Central memory CD8-positive, alpha-beta T cell (primary cell): ENCODE data around the gene UBXN4.
A peak's percentile ranks its signal among the peaks of the same experiment; 100 is the strongest.
"Not testable (repeated sequence)": the region's sequence is repeated elsewhere in the genome, so short reads cannot be mapped to it uniquely, and the experiment has no call there.

Source experiments
- ATAC-seq: fragments of 150-1000 bp; cut with Tn5 transposase; replicated peaks from 2 replicates; pipeline ENCODE4 v1.10.0; 2022; ENCODE audit warnings: mild to moderate bottlenecking, moderate FRiP score, moderate number of reproducible peaks; ENCODE audit not compliant: poor library complexity, severe bottlenecking; ENCODE audit errors: extremely low read depth
- DNase-seq, 2 donors: peaks; one replicate each; pipeline ENCODE4 v3.0.0; 2021; ENCODE audit warnings: low spot score in 2 of 2
- H3K27ac Mint-ChIP-seq: one replicate; pipeline ENCODE4 v1.8.0; 2022; ENCODE audit warnings: low read depth, mild to moderate bottlenecking, moderate library complexity, mixed read lengths
- H3K27me3 Mint-ChIP-seq: one replicate; pipeline ENCODE4 v1.8.0; 2022; ENCODE audit warnings: mixed read lengths
- H3K36me3 Mint-ChIP-seq: one replicate; pipeline ENCODE4 v1.8.0; 2022; ENCODE audit warnings: mild to moderate bottlenecking, moderate library complexity, mixed read lengths; ENCODE audit not compliant: insufficient read depth
- H3K4me1 Mint-ChIP-seq: one replicate; pipeline ENCODE4 v1.8.0; 2022; ENCODE audit warnings: mixed read lengths
- H3K4me3 Mint-ChIP-seq: one replicate; pipeline ENCODE4 v1.8.0; 2022; ENCODE audit warnings: mild to moderate bottlenecking, moderate library complexity, mixed read lengths
- H3K9me3 Mint-ChIP-seq: one replicate; pipeline ENCODE4 v1.8.0; 2022; ENCODE audit warnings: mixed read lengths

The UBXN4 gene

DNA sequence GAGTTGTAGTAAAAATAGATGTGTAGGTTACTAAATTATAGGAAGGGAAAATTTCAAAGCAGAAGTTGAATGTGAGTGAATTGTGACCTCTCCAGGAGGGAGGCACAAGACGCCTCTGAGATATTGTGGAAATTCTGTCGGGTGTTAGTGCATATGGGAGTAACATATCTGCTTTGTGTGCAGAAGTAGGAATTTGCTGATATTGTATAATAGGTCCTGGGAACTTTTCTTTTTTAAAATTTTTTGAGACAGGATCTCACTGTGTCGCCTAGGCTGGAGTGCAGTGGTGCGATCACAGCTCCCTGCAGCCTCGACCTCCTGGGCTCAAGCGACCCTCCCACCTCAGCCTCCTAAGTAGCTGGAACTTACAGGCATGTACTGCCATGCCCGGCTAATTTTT, 34.7 kb downstream of the UBXN4 start:
- Mint-ChIP-seq H3K36me3 (peaks cover 81% of the 10 kb centered on the region), H3K4me1 (no peaks in the 10 kb centered on the region), H3K4me3 (no peak overlapping the region), H3K27ac (no peak overlapping the region), H3K27me3 (no peaks in the 10 kb centered on the region), H3K9me3 (no peaks in the 10 kb centered on the region)
- no peak for DNase-seq
- no peak for ATAC-seq

DNA sequence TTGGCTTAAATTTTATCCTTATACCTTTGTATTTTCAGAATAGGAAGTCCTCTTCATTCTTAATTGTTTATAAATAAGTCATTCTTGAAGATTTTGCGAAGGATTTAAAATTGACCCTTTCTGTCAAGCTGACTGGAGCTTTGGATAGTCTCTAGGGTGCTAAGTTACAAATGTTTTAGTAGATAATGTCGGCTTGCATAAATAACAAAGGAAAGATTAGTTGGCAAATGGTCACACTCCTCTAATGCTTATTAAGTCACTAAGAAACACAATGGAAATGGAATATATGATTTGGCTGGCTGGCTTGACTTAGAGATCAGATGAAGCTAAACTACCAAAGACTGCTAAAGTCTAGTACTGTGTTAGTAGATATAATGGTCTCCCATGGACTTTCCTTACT, 40.6 kb downstream of the UBXN4 start:
- Mint-ChIP-seq H3K9me3 (no peaks in the 10 kb centered on the region), H3K4me1 (no peaks in the 10 kb centered on the region), H3K27ac (no peak overlapping the region), H3K27me3 (no peaks in the 10 kb centered on the region), H3K4me3 (no peak overlapping the region), H3K36me3 (peaks cover 75% of the 10 kb centered on the region)
- no peak for ATAC-seq
- no peak for DNase-seq

DNA sequence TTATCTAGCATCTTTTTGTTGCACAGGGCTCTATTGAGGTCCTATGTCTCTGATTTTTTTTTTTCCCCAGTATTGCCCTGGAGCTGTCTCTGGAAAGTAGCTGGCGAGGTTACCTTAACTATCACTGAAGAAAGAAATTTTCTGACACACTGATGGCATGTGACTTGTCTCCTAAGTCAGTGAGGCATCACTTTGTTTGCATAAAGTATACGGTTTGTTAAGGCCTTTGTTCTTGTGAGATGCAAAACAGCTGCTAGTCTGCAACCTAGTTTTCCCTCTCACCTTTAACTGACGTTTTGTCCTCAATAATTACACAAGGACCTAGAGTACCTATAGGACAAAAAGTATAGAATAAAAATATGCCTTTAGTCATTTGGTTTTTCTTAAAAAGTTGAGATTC, 41.8 kb downstream of the UBXN4 start:
- Mint-ChIP-seq H3K9me3 (no peaks in the 10 kb centered on the region), H3K4me1 (no peaks in the 10 kb centered on the region), H3K36me3 (peaks cover 65% of the 10 kb centered on the region), H3K4me3 (no peak overlapping the region), H3K27me3 (no peaks in the 10 kb centered on the region), H3K27ac (no peak overlapping the region)
- no peak for DNase-seq
- ATAC-seq = no peak

DNA sequence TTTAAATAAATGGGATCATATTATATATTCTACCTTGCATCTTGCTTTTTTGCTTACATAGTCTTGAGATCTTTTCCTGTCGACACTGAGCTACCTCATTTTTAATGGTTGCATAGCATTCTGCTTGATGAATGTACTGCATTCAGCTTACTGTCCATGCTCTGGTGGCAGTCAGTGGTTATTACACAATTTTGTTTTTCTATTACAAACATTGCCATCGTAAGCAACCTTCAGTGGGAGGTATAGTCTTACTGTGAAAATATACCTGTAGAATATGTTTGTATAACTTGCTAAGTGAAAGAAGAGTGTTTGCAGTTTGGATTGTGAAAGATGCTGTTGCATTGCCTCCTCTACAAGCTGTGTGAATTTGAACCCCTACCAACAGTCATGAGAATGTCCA, 43.4 kb downstream of the UBXN4 start:
- ATAC-seq = peak; percentile 19
- H3K9me3 Mint-ChIP-seq = no peaks in the 10 kb centered on the region
- H3K4me1 Mint-ChIP-seq = no peaks in the 10 kb centered on the region
- peaks cover 56% of the 10 kb centered on the region for H3K36me3 Mint-ChIP-seq
- no peak for DNase-seq
- no peak overlapping the region for H3K4me3 Mint-ChIP-seq
- no peak overlapping the region for H3K27ac Mint-ChIP-seq
- H3K27me3 Mint-ChIP-seq = no peaks in the 10 kb centered on the region

DNA sequence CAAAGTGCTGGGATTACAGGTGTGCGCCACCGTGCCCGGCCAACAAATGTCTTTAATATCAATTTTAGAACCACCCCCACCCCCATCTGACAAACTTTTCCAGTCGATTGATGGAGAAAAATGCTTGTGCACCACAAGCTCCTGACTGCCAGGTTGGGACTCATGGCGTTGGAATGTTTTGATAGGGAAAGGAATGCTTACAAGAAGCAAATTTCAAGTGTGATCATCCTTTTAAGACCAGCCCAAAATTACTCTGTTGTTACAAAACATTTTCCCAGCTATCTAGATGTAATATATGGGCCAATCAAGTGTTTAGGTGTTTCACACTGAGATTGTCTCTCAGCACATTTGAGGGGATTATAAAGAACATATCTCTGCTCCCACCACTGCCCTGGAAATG, 45.2 kb downstream of the UBXN4 start:
- Mint-ChIP-seq H3K36me3 (peaks cover 41% of the 10 kb centered on the region), H3K9me3 (no peaks in the 10 kb centered on the region)

DNA sequence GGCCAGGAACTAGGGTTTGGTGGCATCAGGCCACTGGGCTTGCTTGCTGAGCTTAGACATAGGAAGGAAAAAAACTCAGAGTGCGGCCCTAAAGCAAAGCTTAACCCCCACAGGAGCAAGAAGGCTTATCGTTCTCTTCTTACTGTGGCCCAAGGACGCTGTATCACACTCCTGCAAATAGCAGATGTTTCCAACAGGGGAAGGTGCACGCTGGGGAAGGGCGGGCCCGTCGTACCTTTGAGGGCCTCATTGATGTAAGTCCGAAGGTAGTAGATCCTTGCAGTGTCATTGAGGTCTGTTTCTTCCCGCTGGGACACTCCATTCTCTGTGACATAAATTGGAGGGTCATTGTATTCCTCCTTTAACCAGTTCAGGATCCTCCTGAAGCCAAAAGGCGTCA, 48.8 kb downstream of the UBXN4 start:
- Mint-ChIP-seq H3K27me3 (no peaks in the 10 kb centered on the region), H3K4me3 (no peak overlapping the region), H3K4me1 (peaks cover 8% of the 10 kb centered on the region), H3K36me3 (peaks cover 11% of the 10 kb centered on the region), H3K9me3 (no peaks in the 10 kb centered on the region), H3K27ac (no peak overlapping the region)
- no peak for DNase-seq
- ATAC-seq = no peak

More for the DNA sequence above, 45.2 kb downstream of the UBXN4 start:
- H3K27me3 Mint-ChIP-seq = no peaks in the 10 kb centered on the region
- no peak overlapping the region for H3K27ac Mint-ChIP-seq
- DNase-seq (no peak), ATAC-seq (no peak)
- H3K4me1 Mint-ChIP-seq = peaks cover 6% of the 10 kb centered on the region
- no peak overlapping the region for H3K4me3 Mint-ChIP-seq

DNA sequence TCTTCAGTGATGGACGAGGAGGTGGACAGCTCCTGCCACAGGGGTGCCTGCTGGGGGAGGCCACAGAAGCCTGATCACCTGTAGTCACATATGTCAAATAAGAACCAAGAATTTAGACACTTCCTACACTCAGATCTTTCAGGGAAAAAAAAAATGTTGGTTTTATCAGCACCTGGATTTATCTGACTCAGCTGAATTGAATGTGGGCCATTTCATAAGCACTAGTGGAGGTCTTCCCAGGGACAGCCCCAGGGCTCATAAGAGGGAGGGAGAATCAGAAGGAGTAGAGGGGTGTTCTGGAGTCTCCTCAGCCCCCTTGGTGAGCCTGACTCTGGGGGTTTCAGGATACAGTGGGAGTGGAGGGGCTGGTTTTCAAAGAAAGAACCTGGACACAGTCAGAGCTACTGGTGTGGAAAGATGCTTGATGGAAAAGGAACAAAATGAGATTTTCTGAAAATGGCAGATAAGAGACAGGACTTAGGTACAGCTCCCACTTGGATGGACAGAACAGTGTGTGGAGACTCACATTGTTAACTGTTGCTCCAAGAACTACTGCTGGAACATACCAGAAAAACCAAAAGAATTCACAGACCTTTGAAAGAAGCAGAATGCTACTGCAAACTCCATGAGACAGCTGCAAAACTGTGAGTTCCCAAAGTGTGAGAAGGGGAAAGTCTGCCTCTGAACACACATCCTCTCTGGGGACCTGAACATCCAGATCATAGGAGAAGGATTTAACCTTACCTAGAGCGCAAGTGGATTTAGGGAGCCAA, 49.9 kb downstream of the UBXN4 start:
- no peaks in the 10 kb centered on the region for H3K9me3 Mint-ChIP-seq
- no peak overlapping the region for H3K27ac Mint-ChIP-seq
- no peak for ATAC-seq
- no peak for DNase-seq
- no peaks in the 10 kb centered on the region for H3K27me3 Mint-ChIP-seq
- H3K36me3 Mint-ChIP-seq = peaks cover 2% of the 10 kb centered on the region
- peaks cover 8% of the 10 kb centered on the region for H3K4me1 Mint-ChIP-seq
- no peak overlapping the region for H3K4me3 Mint-ChIP-seq

DNA sequence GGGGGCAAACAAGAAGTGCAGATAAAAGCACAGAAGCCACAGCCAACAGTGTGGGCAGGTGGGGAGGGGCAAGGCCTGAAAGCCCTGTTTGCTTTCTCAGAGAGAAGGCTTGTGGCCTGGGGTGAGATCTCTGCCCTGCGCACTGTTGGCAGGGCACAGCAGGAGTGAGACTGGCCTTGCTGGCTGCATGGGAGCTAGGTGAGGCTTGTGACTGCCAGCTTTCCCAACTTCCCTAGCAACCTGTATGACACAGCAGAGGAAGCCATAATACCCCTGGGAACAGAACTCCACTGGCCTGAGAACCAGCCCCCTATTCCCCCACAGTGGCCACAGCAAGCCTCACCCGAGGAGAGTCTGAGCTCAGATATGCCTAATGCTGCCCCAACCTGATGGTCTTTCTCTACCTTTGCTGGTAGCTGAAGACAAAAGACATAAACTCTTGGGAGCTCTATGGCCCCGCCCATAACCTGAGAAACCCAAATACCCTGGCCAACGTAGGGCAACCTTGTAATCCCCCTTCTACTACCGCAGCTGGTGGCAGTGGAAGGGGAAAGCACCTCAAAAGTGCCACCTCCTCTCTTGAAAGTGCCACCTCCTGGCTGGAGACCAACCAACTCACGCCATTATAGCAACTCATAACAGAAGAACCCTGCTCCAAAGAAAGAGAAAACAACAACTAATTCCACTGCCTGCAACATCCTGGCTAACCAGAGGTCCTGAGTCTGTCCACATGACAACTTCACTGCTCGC, 50.9 kb downstream of the UBXN4 start:
- Mint-ChIP-seq H3K4me1 (peaks cover 8% of the 10 kb centered on the region), H3K27ac (no peak overlapping the region), H3K36me3 (peaks cover 1% of the 10 kb centered on the region), H3K9me3 (no peaks in the 10 kb centered on the region), H3K4me3 (no peak overlapping the region), H3K27me3 (no peaks in the 10 kb centered on the region)
- DNase-seq = no peak
- ATAC-seq = peak; percentile 55

DNA sequence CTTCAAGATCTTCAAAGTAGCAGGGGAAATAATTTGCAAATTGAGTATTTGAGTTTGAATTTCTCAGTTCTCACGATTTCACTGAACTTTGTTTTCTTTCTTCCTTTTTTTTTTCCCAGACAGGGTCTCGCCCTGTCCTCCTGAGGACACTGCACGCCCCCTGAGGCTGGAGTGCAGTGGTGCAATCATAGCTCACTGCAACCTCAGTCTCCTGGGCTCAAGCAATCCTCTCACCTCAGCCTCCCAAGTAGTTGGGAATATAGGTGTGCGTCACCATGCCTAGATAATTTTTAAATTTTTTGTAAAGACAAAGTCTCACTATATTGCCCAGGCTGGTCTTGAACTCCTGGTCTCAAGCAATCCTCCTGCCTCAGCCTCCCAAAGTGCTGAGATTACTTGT, 54.0 kb downstream of the UBXN4 start:
- H3K27me3 Mint-ChIP-seq, H3K9me3 Mint-ChIP-seq, DNase-seq, H3K4me1 Mint-ChIP-seq, H3K4me3 Mint-ChIP-seq, ATAC-seq, H3K27ac Mint-ChIP-seq, H3K36me3 Mint-ChIP-seq: not testable (repeated sequence)

DNA sequence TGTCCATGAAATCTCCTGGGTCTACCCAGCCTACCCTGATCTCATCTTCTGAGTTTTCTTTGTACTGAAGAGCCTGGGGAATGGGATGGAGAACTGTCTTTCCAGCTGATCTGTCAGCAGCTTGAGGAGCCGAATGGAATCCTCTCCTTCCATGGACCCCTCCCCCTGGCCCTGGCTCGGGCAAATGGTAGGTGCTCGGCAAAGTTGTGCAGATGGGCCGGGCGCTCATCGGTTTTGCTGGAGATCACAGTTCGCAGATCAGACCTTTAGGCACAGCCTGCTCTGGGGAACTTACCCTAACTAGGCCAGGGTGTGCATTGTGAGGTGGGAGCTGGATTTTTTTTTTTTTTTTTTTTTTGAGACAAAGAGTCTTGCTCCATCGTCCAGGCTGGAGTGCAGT, 55.0 kb downstream of the UBXN4 start:
- Mint-ChIP-seq H3K27me3 (no peaks in the 10 kb centered on the region), H3K9me3 (no peaks in the 10 kb centered on the region), H3K36me3 (peaks cover 1% of the 10 kb centered on the region), H3K4me1 (peaks cover 4% of the 10 kb centered on the region), H3K4me3 (no peak overlapping the region), H3K27ac (no peak overlapping the region)
- no peak for ATAC-seq
- no peak for DNase-seq

DNA sequence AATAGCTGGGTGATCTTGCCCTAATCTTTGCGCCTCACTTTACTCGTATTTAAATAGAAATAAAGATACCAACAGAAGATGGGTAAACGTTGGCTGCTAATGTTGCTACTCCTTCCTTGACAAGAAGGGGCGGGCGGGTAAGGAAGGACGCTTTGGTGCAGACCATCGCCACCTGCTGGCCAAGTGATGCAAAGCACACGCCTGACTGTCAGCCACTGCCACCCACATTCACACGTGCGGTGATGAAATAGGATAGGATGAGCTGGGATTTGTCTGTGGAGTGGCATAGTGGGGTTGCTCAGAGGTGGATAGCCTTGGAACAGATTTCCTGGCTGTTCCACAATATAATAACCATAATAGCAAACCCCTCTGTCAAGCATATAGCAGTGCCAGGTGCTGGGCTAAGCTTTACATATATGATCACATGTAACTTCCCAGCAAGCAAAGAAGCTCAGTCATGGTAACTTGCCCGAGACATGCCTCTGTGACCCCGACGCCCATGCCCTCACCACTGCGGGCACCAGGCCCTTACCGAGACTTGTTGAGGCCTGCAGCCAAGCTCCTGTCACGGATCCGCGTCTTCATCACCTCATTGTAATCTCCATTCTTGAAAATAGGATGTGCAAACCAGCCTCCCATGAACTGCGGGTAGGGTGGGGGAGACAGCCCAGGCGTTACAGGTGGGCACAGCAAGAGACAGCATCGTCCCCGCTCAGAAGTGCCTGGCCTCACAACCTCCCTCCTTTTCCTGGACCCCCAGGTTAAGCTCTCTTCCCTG, 56.0 kb downstream of the UBXN4 start:
- Mint-ChIP-seq H3K27ac (no peak overlapping the region), H3K4me1 (no peaks in the 10 kb centered on the region), H3K9me3 (peaks cover 4% of the 10 kb centered on the region), H3K27me3 (no peaks in the 10 kb centered on the region), H3K4me3 (no peak overlapping the region), H3K36me3 (peaks cover 1% of the 10 kb centered on the region)
- DNase-seq (peak; percentile 58 to 63), ATAC-seq (peak; percentile 69)

DNA sequence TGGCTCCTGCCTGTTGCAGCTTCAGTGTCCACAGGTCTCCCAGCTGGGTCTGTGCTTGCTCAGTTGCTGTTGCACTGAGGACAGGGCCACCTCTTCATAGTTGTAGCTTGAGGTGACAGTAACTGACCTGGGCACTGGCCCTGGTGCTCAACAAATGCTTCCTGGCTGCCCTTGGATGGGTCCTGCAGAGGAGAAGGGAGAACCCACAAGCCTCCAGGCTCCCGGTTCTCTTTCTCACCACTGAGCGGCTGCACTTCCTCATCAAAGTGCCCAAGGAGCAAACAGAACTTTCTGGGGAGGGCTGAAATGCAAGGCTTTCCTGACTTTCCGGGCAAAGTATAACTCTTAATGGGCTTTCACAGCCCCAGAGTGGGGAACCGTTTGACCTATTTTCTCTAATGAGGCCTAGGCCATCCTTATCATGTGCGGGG, 56.6 kb downstream of the UBXN4 start:
- Mint-ChIP-seq H3K27ac (no peak overlapping the region), H3K9me3 (peaks cover 4% of the 10 kb centered on the region), H3K27me3 (no peaks in the 10 kb centered on the region), H3K4me1 (no peaks in the 10 kb centered on the region), H3K4me3 (no peak overlapping the region), H3K36me3 (peaks cover 1% of the 10 kb centered on the region)
- ATAC-seq = no peak
- DNase-seq = no peak
